GM12874 (cell line): ENCODE data around the gene F11.

Experiments used
- CTCF ChIP-seq: IDR thresholded peaks from 2 replicates; pipeline ENCODE4 v1.5.1; 2011; ENCODE audit warnings: low read depth, mild to moderate bottlenecking, control low read depth, low read length, moderate library complexity; ENCODE audit not compliant: insufficient read depth

Gene F11

DNA sequence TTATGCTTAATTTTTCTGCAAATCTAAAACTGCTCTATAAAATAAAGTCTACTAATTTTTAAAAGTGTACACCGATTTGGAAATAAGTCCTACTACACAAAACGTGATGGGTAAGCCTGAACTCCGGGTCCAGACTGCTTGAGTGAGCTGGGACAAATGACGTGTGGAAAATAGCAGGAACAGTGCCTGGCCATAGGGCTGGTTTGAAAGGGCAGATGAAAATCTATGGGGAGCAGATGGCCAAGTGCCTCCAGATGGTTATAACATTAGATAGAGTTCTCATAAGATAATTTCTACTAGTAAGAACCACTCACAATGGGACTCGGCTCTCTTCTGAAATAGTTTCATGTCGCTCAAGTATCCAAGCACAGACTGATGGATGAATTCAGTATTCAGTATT, 52.5 kb downstream of the F11 start:
- TF ChIP-seq CTCF, result no peak

DNA sequence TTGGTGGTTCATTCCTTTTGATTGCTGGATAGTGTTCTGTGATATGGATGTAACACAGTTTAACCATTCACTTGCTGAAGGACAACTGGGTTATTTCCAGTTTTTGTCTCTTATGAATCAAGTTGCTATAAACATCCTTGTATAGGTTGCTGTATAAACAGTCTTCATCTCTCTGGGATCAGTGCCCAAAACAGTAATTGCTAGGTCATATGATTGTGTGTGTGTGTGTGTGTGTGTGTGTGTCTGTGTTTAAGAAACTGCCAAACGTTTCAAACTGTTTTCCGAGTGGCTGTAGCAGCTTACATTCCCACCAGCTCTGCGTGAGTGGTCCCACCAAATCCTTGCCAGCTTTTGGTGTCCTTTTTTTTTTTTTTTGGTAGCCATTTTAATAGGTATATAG, 60.4 kb downstream of the F11 start:
- TF ChIP-seq CTCF, result no peak

DNA sequence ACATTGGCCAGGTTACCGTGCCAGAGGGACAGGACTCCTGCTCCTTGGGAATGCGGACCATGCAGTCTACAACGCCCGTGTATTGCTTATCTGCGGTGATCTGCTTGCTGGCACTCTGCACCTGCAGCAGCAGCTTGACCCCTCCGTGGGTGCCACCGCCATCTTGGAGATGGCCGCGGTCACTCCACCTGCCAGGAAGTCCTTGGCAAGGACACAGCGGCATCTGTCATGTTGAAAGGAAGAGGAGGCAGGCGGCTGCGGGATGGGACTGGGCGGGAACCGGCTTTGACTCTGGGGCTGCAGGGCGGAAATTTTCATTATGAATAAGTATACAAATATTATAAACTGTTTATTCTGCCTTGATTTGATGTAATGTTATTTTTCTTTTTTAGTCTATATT, 63.4 kb downstream of the F11 start:
- no peak for TF ChIP-seq CTCF

DNA sequence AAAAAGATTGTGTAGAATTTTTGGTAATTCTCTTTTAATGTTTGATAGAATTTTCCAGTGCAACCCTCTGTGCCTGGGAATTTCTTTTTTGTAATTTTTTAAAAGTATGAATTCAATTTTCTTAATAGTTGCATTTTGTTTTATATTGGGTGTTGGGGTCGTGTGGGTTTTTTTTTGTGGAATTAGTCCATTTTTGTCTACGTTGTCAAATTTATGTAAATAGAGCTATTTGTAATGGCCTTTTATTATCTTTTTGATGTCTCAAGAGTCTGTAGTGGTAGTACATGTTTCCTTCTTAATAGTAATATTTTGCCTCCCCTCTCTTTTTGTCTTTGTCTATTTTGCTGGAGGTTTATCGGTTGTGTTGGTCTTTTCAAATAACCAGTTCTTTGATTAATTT, 64.4 kb downstream of the F11 start:
- no peak for TF ChIP-seq CTCF

DNA sequence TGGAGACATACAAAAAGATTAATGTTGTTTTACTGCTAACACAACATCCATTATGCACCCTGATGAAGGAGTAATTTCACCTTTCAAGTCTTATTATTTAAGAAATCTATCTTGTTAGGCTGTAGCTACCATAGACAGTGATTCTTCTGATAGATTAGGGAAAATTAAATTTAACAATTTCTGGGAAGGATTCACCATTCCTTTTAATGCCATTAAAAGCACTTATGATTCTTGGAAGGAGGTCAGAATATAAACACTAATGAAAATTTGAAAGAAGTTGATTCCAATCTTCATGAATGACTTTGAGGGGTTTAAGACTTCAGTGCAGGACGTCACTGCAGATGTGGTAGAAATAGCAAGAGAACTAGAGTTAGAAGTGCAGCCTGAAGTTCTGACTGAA, 69.8 kb downstream of the F11 start:
- no peak for TF ChIP-seq CTCF
